Measurements from ENCODE around the gene TTC9C.

DNA sequence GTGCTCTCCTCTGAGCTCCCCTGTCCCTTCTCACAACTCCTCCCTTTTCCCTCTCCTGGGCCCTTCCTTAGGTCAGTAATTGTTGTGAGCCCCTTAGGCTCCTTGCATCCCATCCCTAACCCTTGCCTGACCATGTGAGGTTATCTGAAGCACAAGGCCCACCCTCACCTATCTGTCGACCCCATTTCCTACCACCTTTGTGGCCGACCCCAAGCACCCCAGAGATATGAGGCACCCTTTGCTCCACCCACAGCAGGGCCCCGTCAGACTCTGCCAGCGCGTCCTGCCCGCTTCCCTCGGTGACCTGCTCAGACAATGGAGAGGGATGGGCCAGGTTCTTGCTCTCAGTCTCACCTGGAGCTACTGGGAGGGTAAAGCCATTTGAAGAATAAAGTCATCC lies 19.5 kb upstream of the TTC9C start:
- TF ChIP-seq TAF1 (IDR thresholded peaks at IDR 0.05; ENCODE audit: borderline replicate concordance, insufficient read depth, low read length), result no peak
- no peak; the same call in 1 of the 2 replicates for TF ChIP-seq POLR2AphosphoS5 (IDR thresholded peaks at IDR 0.05; ENCODE audit: low read depth, low read length)
- TF ChIP-seq, protein P1, sequence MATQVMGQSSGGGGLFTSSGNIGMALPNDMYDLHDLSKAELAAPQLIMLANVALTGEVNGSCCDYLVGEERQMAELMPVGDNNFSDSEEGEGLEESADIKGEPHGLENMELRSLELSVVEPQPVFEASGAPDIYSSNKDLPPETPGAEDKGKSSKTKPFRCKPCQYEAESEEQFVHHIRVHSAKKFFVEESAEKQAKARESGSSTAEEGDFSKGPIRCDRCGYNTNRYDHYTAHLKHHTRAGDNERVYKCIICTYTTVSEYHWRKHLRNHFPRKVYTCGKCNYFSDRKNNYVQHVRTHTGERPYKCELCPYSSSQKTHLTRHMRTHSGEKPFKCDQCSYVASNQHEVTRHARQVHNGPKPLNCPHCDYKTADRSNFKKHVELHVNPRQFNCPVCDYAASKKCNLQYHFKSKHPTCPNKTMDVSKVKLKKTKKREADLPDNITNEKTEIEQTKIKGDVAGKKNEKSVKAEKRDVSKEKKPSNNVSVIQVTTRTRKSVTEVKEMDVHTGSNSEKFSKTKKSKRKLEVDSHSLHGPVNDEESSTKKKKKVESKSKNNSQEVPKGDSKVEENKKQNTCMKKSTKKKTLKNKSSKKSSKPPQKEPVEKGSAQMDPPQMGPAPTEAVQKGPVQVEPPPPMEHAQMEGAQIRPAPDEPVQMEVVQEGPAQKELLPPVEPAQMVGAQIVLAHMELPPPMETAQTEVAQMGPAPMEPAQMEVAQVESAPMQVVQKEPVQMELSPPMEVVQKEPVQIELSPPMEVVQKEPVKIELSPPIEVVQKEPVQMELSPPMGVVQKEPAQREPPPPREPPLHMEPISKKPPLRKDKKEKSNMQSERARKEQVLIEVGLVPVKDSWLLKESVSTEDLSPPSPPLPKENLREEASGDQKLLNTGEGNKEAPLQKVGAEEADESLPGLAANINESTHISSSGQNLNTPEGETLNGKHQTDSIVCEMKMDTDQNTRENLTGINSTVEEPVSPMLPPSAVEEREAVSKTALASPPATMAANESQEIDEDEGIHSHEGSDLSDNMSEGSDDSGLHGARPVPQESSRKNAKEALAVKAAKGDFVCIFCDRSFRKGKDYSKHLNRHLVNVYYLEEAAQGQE (IDR thresholded peaks at IDR 0.05; ENCODE audit: insufficient read depth in 1 of 2, low read depth in 2 of 2, low read length in 2 of 2), result no peak
